ENCODE results near the gene CA6.
"Not testable (repeated sequence)": the region's sequence is repeated elsewhere in the genome, so short reads cannot be mapped to it uniquely, and the experiment has no call there.

Gene CA6

GRCh38 chr1:8969937-8970336 is 24.3 kb downstream of the CA6 start:
- no peak for DNase-seq

DNA sequence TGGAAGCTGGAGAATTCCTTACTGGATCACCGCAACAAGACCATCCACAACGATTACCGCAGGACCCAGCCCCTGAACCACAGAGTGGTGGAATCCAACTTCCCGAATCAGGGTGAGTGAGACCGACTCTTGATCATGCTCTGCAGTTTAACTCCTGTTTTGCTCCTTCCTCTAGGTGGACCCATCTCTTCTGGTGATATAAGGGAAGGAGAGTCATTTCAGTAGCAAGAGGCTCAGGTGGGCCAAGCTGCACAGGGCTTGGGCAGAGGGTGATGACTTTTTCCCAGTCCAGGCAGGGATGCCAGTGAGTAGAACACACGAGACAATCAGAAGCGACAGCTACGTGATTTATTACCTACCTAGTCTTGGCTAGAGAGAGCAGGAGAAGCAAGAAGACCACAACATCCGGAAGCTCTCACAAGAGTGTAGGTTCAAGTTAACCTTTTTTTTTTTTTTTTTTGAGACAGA is 25.2 kb downstream of the CA6 start:
- no peak for DNase-seq

DNA sequence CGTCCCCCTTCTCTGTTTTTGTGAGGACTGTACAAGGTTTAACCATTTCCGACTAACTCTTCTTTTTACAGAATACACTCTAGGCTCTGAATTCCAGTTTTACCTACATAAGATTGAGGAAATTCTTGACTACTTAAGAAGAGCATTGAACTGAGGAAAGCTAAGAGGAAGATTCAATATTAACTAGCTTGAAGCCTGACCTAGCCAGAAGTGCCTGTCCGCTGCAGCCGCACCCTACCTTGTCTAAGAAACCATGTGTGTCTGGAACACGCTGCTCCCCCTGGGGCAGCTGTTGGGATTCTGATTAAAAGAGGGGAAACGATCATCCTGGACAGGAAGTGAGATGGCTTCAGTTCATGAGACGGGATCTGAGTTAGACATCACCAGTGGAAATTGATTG is 28.9 kb downstream of the CA6 start:
- DNase-seq, result no peak

DNA sequence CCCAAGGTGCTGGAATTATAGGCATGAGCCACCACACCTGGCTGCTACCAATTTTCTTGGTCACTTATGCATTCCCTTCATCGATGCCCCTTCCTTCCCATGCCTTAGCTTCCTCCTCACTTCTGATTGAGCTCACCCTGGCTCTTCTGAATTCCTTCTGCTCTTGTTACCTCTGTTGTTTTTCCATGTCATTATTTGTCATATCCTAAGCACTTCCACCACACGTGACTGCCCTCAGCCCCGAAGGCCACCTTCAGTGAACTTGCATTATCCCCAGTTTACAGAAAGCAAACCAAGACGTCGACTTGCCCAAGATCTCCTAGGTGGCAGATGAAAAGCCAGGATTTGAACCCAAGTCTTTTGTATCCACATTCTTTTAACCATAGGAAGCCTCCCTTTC is 30.7 kb downstream of the CA6 start:
- DNase-seq, result no peak

- DNase-seq, result no peak
Measured at GRCh38 chr1:8976896-8977450, 31.3 kb downstream of the CA6 start.

DNA sequence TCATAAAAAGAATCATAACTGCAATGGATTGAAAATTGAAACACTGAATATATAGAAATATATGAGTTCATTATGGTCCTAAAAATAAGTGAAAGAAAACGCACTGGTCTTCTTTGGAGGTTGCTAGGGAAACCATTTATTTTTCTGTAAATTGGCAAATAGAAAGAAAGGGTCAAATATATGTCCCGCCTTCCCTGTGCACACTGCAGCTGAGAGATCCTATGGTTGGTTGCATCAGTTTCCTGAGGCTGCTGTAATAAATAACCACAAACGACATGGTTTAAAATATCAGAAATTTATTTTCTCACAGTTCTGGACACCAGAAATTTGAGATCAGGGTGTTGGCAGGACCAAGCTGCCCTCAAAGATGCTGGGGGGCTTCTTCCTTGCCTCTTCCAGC is 35.0 kb downstream of the CA6 start:
- no peak for DNase-seq

GRCh38 chr1:8981169-8981568 is 35.5 kb downstream of the CA6 start:
- no peak for DNase-seq

GRCh38 chr1:8984203-8984602 is 38.5 kb downstream of the CA6 start:
- DNase-seq, result no peak

- DNase-seq, result no peak
Measured at GRCh38 chr1:8984990-8985389, 39.3 kb downstream of the CA6 start.

GRCh38 chr1:8985915-8986813 is 40.5 kb downstream of the CA6 start:
- DNase-seq, result peak in 11 of 14 donors; percentile 4 to 85 (median 50)

DNA sequence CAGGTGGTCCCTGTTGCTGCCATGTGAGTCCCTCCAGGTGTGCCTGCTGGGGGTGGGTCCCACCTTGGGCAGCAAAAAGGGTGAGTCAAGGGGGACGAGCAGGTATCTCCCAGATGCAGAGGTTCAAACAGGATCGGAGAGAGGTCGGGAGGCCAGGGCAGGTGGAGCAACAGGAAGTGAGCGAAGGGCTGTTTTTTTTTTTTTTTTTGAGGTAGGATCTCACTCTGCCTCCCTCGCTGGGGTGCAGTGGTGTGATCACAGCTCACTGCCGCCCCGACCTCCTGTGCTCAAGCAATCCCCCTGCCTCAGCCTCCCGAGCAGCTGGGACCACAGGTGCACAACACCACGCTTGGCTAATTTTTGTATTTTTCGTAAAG is 41.1 kb downstream of the CA6 start:
- no peak for DNase-seq

DNA sequence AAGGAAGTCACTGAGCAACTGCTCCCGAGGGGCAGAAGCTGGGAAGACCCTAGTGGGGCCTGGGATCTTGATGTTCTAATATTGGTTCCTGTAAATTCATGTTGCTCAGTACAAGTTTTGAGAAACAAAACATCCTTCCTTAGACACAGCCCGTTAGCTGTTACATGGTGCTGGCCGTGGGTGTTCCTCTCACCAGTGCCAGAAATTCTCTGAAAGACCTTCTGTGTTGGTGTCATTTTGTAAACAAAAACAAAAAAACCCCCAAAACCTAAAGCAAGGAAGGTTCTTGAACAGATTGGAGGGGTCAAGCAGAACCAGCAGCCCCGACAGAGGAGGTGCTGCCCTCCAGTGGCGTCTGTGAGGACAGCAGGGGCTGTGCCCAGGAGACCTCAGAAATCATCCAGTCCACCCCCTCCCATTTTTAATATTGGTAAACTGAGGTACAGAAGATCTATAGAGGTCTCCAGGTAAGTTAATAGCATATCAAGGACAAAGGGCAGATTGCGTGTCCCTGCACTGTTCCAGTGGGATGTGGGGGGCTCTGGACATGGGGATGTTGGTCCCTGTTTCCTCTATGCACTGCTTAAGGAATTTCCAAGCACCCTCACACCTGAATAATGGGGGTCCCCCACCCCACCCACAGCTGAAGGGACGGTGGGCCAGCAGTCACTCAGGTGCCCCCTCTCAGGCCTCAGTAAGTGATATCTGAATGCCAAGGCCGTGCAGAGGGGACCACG is 42.4 kb downstream of the CA6 start:
- DNase-seq, result peak in 13 of 14 donors; percentile 8 to 76 (median 35)

DNA sequence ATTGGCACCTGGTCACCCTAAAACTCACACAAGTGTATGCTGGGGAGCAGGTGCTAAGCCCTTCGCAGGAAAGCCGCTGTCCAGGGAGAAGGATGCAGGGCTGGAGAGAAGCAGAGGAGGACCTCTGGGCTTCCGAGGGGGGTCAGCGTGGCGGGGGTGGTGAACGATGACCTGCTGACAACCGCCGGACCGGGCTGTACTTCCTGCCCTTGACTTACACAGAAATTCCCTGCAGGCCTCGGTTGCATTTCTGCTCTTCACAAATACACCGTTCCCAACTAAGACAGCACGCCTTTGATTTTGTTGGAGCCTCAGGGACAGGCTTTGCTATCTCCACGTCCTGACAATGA is 42.9 kb downstream of the CA6 start:
- DNase-seq, result no peak

GRCh38 chr1:8989061-8989460 is 43.4 kb downstream of the CA6 start:
- no peak for DNase-seq

DNA sequence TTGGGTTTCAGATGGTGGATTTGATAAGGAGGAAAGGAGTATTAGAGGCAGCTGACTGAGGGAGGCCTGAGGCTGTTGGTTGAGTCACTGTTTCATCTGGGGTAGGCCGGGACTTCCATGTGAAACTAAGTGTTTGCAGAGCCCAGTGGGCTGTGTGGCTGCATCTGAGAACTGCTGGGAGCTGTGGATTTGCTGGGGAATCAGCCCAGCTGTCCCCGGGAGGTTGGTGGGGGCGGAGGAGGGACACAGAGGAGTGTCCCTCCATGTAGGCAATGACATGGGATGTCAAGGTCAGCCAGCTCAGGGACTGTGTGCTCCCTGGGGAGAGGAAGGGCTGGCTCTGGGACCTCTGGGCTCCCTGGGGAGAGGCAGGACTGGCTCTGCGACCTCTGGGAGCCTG is 44.2 kb downstream of the CA6 start:
- DNase-seq, result no peak

DNA sequence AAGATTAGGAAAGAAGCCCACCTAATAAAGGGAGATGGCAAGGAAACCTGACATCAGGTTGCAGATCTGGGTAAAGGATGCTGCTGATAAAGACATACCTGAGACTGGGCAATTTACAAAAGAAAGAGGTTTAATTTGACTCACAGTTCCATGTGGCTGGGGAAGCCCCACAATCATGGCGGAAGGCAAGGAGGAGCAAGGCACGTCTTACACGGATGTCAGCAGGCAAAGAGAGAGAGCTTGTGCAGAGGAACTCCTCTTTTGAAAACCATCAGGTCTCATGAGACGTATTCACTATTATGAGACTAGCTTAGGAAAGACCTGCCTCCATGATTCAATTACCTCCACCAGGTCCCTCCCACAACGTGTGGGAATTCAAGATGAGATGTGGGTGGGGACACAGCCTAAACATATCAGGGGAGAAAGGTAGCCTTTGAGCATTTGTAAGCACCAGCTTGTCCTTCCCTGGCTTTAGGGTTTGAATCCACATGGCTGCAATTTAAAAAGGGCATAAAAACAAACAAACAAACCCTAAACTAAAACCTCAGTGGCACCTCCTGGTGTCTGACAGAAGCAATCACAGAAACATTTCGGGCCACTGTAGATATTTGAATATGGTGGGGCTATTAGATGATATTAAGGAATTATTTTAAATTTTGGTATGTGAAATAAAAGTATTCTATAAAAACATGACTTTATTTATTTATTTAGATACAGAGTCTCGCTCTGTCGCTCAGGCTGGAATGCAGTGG is 47.4 kb downstream of the CA6 start:
- DNase-seq, result no peak

DNA sequence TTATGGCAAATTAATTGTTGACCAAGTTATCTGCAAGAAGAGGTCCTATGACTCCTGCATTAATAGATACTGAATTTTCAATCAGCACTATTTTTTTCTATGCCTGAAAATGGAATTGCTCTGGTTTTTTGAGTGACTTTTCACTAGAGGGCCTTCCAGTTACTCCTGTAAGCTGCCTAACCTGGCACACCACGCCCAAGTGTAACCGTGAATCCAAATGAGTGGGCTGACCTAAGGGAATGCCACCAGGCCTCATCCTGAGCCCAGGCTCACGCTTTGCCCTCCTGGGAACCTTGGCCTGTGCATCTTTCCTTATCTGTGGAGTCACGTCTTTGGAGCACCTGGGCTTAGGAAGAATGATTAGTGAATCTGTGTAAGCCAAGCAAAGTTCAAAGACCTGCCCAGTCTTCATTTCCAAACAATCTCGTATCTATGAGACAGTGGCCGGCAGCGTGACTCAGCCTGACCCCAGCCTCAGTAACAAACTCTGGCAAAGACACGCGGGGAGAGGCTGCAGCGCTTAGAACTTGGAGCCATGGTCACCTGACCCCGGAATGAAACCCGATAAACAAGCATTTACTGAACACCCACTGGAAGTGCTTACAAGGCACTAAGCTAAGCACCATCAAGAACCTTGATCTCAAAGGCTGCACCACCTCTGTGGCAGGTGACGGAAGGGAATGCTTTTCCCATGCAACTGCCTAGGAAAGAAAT is 48.5 kb downstream of the CA6 start:
- not testable (repeated sequence) for DNase-seq

GRCh38 chr1:9001534-9002214 is 56.0 kb downstream of the CA6 start:
- not testable (repeated sequence) for DNase-seq

GRCh38 chr1:9002215-9002560 is 56.5 kb downstream of the CA6 start:
- not testable (repeated sequence) for DNase-seq

GRCh38 chr1:9004031-9004699 is 58.5 kb downstream of the CA6 start:
- no peak for DNase-seq
